Activated CD4-positive, alpha-beta T cell treated with anti-CD3 and anti-CD28 coated beads for 4 hours (primary cell): ENCODE measurements around the gene PAEP.

Experiments used
- DNase-seq, 2 donors: peaks; one replicate each; pipeline ENCODE4 v3.0.0-alpha.2; 2020

The PAEP gene

GRCh38 chr9:135604437-135605237 lies 43.1 kb downstream of the PAEP start:
- no peak for DNase-seq

DNA sequence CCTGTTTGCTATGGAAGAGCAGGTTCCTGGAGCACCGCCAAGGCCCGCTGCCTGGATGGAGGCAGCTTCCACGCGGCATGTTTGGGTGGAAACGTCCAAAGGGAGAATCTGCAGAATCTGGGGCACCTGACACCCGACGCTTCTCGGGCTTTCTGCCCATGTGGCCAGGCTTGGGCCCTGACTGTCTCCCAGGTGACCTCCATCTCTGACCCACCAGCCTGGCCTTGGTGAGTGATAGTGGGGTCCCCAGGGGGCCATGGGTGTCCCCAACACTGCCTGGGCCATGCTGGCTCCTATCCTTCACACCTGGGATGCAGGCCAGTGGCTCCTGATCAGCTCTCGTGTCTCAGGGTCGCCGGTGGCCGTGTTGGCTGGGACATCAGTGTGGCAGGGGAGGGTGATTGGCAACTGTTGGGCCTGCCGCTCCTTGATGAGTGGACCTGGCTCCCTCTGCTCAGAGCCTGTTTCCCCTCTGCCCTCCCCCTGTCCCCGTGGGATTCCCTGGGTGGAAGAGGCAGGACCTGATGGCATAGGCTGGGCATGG lies 43.8 kb downstream of the PAEP start:
- no peak for DNase-seq

DNA sequence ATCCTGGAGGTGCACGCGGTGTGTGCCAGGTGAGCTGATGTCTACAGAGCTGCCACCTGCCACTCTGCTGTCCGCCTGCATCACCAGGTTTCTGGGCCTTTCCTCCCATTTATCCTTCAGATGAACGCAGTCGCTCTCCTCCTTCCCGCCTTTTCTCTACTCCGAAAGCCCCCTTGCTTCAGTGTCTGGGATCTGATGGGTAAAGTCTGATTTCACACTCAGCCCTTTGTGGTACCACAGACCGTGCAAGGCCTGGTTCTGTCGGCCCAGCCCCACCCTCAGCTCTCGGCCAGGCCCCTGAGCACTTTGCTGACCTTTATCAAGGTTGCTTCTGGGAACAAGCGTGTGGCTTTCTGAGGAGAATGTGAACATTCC lies 45.3 kb downstream of the PAEP start:
- DNase-seq: no peak

- DNase-seq: no peak
These were observed 46.1 kb downstream of the PAEP start for GRCh38 chr9:135607401-135608293.

- DNase-seq: no peak
These were observed 46.9 kb downstream of the PAEP start for GRCh38 chr9:135608294-135608998.

DNA sequence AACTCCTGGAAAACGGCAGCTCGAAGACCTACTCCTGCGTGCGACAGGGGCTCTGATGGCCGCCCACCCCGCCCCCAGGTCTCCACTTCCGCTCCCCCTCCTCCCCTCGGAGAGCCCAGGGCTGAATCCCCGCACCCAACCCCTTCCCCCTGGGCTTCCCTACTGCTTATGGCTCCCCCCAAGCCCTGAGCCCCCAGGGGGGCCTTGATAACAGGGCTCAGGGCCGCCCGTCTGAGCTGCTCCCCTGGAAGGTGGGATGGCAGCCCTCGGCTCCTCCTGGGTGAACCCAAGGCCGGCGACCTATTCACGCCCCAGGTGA lies 47.4 kb downstream of the PAEP start:
- no peak for DNase-seq

- DNase-seq: no peak
These were observed 47.9 kb downstream of the PAEP start for GRCh38 chr9:135609366-135609955.

GRCh38 chr9:135610290-135611141 lies 49.0 kb downstream of the PAEP start:
- no peak for DNase-seq

DNA sequence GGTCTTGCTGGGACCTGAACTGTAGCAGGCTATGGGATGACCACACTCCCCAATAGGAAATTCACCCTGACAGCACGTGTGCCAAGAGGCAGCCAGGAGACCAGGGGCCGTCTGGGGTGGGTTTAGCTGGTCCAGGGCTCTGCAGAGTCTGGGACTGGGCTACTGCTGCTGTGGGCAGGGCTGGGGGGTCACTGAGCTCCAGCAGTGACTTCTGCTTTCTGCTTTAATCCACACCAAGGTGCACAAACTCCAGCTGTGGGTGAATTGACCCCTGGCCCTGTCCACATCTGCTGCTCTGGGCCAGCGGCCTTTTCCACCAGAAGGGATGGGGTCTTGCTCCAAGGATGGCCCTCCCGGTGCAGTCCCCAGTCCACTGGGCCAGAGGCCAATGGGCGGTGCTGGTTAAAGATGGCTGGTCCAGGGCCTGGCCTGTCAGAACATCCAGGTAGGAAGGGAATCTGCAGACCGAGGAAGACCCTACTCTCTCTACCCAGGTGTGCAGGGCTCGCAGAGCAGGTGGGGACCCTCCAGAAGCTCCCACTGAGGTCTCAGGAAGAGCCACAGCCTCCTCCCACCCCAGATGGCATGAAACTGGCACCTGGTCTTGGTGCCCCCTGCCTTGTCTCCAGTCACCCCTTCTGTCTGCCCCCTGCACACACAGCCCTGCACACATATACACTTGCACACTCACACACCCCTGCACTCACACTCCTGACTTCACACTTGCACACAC lies 49.8 kb downstream of the PAEP start:
- no peak for DNase-seq

- no peak for DNase-seq
These were observed 50.3 kb downstream of the PAEP start for GRCh38 chr9:135611875-135612209.

GRCh38 chr9:135612437-135612836 lies 50.9 kb downstream of the PAEP start:
- DNase-seq: no peak

GRCh38 chr9:135612981-135613910 lies 51.7 kb downstream of the PAEP start:
- no peak for DNase-seq

GRCh38 chr9:135613946-135614805 lies 52.6 kb downstream of the PAEP start:
- no peak for DNase-seq

- DNase-seq: no peak
These were observed 53.5 kb downstream of the PAEP start for GRCh38 chr9:135614821-135615665.

- no peak for DNase-seq
These were observed 54.4 kb downstream of the PAEP start for GRCh38 chr9:135615666-135616618.
